PC-3 (cell line): ENCODE measurements around the gene SMAP1.

ENCODE experiments used
- EZH2 ChIP-seq: fragments of 300-600 bp; sonication (generic); IDR thresholded peaks from one replicate; pipeline ENCODE4 v1.6.1; 2017; ENCODE audit warnings: antibody characterized with exemption, mild to moderate bottlenecking, low read length; ENCODE audit not compliant: unreplicated experiment
- EZH2phosphoT487 ChIP-seq: fragments of 300-600 bp; sonication (generic); IDR thresholded peaks from 2 replicates; pipeline ENCODE4 v1.6.1; 2018; ENCODE audit warnings: mild to moderate bottlenecking, antibody characterized with exemption, low read length, borderline replicate concordance
- TF ChIP-seq, protein P1 (sequence below): fragments of 300-600 bp; sonication (generic); conservative IDR thresholded peaks from 2 replicates; pipeline ENCODE4 v1.5.1; 2017; ENCODE audit warnings: antibody characterized with exemption, low read depth, mild to moderate bottlenecking, low read length

- TF ChIP-seq, protein P1, sequence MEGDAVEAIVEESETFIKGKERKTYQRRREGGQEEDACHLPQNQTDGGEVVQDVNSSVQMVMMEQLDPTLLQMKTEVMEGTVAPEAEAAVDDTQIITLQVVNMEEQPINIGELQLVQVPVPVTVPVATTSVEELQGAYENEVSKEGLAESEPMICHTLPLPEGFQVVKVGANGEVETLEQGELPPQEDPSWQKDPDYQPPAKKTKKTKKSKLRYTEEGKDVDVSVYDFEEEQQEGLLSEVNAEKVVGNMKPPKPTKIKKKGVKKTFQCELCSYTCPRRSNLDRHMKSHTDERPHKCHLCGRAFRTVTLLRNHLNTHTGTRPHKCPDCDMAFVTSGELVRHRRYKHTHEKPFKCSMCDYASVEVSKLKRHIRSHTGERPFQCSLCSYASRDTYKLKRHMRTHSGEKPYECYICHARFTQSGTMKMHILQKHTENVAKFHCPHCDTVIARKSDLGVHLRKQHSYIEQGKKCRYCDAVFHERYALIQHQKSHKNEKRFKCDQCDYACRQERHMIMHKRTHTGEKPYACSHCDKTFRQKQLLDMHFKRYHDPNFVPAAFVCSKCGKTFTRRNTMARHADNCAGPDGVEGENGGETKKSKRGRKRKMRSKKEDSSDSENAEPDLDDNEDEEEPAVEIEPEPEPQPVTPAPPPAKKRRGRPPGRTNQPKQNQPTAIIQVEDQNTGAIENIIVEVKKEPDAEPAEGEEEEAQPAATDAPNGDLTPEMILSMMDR = no peak
- TF ChIP-seq EZH2 = no peak
- TF ChIP-seq EZH2phosphoT487 = no peak
These were observed 91.2 kb downstream of the SMAP1 start for GRCh38 chr6:70758883-70759282.
